ENCODE data around the gene ARHGEF19. TPM values are rescaled to one million over a fixed set of nuclear protein-coding genes. Genes with fewer than 3 reads are reported as not detected.

The ARHGEF19 gene
- total and polyA plus RNA-seq, 3 donors from 2014 or later, result 6.0 to 10.1 (median 8.5) TPM

DNA sequence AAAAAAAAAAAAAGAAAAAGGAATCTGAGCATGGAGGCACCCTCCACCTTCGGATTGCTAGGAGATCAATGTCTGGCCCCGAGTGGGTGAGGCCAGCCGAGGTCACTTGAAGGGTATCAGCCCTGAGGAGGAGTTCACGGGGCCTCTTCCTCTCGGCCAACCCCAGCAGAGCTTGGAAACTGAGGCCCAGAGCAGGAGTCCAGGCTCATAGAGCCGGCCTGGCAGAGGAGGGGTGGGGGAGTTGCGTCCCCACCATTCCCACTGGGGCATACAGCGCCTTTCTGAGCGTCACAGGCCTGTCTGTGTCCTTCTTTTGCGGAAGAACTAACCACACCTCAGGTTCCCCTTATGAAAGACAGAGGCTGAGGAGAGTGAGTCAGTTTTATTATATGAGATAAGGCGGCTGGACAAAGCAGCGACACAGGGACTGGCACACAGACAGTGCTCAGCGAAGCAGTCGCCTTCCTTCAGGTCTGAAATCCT lies 39.4 kb downstream of the ARHGEF19 start:
- no peak for TF ChIP-seq POLR2A (IDR thresholded peaks at IDR 0.05)
- TF ChIP-seq, protein P1, sequence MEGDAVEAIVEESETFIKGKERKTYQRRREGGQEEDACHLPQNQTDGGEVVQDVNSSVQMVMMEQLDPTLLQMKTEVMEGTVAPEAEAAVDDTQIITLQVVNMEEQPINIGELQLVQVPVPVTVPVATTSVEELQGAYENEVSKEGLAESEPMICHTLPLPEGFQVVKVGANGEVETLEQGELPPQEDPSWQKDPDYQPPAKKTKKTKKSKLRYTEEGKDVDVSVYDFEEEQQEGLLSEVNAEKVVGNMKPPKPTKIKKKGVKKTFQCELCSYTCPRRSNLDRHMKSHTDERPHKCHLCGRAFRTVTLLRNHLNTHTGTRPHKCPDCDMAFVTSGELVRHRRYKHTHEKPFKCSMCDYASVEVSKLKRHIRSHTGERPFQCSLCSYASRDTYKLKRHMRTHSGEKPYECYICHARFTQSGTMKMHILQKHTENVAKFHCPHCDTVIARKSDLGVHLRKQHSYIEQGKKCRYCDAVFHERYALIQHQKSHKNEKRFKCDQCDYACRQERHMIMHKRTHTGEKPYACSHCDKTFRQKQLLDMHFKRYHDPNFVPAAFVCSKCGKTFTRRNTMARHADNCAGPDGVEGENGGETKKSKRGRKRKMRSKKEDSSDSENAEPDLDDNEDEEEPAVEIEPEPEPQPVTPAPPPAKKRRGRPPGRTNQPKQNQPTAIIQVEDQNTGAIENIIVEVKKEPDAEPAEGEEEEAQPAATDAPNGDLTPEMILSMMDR (IDR thresholded peaks at IDR 0.05), result no peak
- intact Hi-C loops (cut with DNase I; ENCODE audit: low total_unique reads), result no loop called here
- H3K36me3 ChIP-seq (ENCODE audit: low read depth, missing control alignments), result no peaks in the 10 kb centered on the region
- no peak overlapping the region for H3K4me3 ChIP-seq
- WGBS, 2 donors, result 80 to 85% methylated on average over 14 of the region's 14 CpGs
- no peaks in the 10 kb centered on the region for H3K9me3 ChIP-seq
- peaks cover 37% of the 10 kb centered on the region for H3K4me1 ChIP-seq
- H3K27ac ChIP-seq, result no peak overlapping the region
- no peak for DNase-seq
- H3K27me3 ChIP-seq, result no peaks in the 10 kb centered on the region

DNA sequence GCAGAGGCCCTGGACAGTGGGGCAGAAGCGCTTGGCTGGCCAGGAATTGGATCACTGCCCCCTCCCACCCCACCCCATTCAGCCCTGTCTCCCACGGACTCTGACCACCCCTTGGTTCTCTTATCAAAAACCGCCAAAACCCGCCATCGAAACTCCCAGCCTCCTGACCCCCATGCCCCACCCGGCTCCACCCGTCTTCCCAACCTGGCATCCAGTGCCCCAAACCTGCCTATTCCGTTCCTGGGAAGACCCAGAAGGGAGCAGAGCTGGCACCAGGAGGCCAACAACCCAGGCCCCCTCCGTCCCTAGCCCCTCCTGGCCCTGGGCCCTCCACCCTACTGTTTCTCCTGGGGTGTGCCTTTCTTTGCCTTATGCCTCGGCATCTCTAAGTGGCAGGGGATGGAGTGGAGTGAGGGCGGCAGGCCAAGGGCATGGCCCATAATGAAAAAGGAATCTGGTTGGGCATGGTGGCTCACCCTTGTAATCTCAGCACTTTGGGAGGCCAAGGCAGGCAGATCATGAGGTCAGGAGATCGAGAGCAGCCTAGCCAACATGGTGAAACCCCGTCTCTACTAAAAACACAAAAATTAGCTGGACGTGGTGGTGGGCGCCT lies 40.1 kb downstream of the ARHGEF19 start:
- no peaks in the 10 kb centered on the region for H3K27me3 ChIP-seq
- no peaks in the 10 kb centered on the region for H3K36me3 ChIP-seq (ENCODE audit: low read depth, missing control alignments)
- no peak for DNase-seq
- intact Hi-C loops (cut with DNase I; ENCODE audit: low total_unique reads), result no loop called here
- peaks cover 42% of the 10 kb centered on the region for H3K4me1 ChIP-seq
- no peaks in the 10 kb centered on the region for H3K9me3 ChIP-seq
- no peak overlapping the region for H3K27ac ChIP-seq
- TF ChIP-seq, protein P1 (IDR thresholded peaks at IDR 0.05), result no peak
- no peak for TF ChIP-seq POLR2A (IDR thresholded peaks at IDR 0.05)
- 89 to 93% methylated on average over 15 of the region's 15 CpGs for WGBS, 2 donors
- H3K4me3 ChIP-seq, result no peak overlapping the region

DNA sequence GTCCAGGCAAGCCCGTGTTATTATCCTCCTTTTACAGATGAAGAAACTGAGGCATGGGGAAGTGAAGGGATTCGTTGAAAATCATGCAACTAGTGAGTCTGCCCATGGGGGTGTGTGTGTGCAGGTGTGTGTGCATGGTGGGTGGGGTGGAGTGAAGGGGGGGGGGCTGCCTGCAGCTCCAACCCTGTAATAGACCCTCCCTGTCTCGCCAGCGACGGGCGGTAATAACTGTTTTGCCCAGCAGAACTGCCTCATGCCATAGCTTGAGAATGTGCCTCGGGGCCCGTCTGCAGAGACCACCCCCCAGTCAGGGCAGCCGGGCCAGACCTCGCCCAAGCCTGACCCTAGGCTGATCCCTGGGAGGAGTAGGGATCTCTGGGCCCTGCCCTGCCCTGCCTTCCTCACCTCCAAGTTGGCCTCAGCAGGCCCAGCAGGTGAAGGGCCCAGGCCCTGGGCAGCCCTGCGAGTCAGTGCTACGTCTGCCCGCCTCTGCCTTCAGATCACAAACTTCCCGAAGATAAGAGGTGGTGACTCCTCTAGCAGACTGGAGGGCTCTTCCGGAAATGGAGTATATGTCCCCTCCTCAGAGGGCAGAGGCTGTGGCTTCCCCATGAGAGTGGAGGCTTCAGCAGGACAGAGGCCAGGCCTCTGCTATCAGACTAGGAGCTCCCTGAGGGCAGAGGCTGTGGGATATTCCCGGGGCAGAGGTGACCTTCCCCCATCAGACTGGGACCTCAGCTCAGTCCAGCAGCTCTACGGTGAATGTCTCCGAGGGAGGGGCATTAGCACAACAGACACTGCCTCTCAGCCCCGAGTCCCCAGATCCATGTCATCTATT lies 40.9 kb downstream of the ARHGEF19 start:
- TF ChIP-seq POLR2A (IDR thresholded peaks at IDR 0.05), result no peak
- TF ChIP-seq, protein P1 (IDR thresholded peaks at IDR 0.05), result no peak
- intact Hi-C loops (cut with DNase I; ENCODE audit: low total_unique reads), result no loop called here
- Histone ChIP-seq H3K9me3 (no peaks in the 10 kb centered on the region), H3K27ac (no peak overlapping the region), H3K4me3 (no peak overlapping the region), H3K4me1 (peaks cover 35% of the 10 kb centered on the region), H3K27me3 (no peaks in the 10 kb centered on the region), H3K36me3 (ENCODE audit: low read depth, missing control alignments) (no peaks in the 10 kb centered on the region)
- DNase-seq, result no peak
- 86 to 89% methylated on average over 8 to 19 of the region's 19 CpGs for WGBS, 2 donors

DNA sequence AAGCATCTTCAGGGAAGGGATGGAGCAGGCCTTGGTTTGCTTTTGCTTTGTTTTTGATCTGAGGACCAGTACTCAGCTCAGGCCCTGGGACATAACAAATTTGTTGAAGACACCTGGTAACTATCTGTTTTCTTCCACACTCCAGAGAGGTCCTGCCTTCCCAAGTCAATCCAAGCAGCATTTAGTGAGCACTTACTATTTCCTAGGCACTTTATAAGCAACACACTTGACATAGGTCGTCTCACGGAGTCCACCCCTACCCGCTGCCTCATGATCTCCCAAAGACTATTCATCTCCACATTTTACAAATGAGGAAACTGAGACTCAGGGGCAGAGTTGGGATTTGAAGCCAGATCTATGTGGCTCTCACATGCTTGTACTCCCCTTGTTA lies 42.2 kb downstream of the ARHGEF19 start:
- H3K4me3 ChIP-seq, result no peak overlapping the region

More for the DNA sequence above, 42.2 kb downstream of the ARHGEF19 start:
- no peaks in the 10 kb centered on the region for H3K9me3 ChIP-seq
- peaks cover 23% of the 10 kb centered on the region for H3K4me1 ChIP-seq
- TF ChIP-seq POLR2A (IDR thresholded peaks at IDR 0.05), result no peak
- TF ChIP-seq, protein P1 (IDR thresholded peaks at IDR 0.05), result no peak
- DNase-seq, result no peak
- no peaks in the 10 kb centered on the region for H3K36me3 ChIP-seq (ENCODE audit: low read depth, missing control alignments)
- no peak overlapping the region for H3K27ac ChIP-seq
- intact Hi-C loops (cut with DNase I; ENCODE audit: low total_unique reads), result no loop called here
- H3K27me3 ChIP-seq, result no peaks in the 10 kb centered on the region
- WGBS, 2 donors, result 96 to 99% methylated on average over 3 of the region's 3 CpGs

Measured in testis (tissue), 3 donors.